Measurements from ENCODE around the gene NCBP1. TPM values are rescaled to one million over a fixed set of nuclear protein-coding genes. Genes with fewer than 3 reads are reported as not detected.

Gene NCBP1
- total and polyA plus RNA-seq, 12 donors: 6.6 to 20.4 (median 15.2) TPM

DNA sequence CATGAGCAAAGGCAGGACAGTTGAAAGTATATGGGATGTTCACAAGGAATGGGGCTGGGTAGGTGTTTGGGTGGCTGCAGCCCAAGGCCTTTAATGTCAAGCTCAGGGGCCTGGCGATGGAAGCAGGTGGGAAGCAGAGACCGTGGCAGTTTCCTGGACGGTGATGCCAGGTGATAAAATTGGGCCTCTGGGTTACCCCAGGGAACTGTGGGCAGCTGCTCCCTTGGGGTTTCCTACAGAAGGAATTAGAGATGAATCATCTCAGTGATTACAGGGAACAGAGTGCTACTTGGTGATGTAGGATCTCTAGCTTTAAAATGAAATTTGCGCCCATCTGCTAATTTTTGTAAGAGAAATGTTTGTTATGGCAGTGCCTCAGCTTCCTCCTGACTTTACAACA, 39.7 kb upstream of the NCBP1 start:
- Histone ChIP-seq H3K36me3 (peaks cover 0 to 28% (median 4%) of the 10 kb centered on the region in 9 donors), H3K4me1 (peaks cover 4 to 61% (median 27%) of the 10 kb centered on the region in 9 donors), H3K9me3 (no peaks in the 10 kb centered on the region), H3K27me3 (no peaks in the 10 kb centered on the region), H3K27ac (peak overlapping the region; percentile 44 to 78 (median 68)), H3K4me3 (no peak overlapping the region)
- TF ChIP-seq, protein P1, sequence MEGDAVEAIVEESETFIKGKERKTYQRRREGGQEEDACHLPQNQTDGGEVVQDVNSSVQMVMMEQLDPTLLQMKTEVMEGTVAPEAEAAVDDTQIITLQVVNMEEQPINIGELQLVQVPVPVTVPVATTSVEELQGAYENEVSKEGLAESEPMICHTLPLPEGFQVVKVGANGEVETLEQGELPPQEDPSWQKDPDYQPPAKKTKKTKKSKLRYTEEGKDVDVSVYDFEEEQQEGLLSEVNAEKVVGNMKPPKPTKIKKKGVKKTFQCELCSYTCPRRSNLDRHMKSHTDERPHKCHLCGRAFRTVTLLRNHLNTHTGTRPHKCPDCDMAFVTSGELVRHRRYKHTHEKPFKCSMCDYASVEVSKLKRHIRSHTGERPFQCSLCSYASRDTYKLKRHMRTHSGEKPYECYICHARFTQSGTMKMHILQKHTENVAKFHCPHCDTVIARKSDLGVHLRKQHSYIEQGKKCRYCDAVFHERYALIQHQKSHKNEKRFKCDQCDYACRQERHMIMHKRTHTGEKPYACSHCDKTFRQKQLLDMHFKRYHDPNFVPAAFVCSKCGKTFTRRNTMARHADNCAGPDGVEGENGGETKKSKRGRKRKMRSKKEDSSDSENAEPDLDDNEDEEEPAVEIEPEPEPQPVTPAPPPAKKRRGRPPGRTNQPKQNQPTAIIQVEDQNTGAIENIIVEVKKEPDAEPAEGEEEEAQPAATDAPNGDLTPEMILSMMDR (IDR thresholded peaks at IDR 0.05): no peak
- DNase-seq: no peak
- WGBS, 2 donors: 62 to 73% methylated on average over 4 of the region's 4 CpGs
- intact Hi-C loops (cut with DNase I): loop anchor here in 3 of 10 donors (5.0 to 10.0 kb wide), 2 partner anchors 89 to 127 kb away; partner anchors contain the start of gene TMOD1 (in 2 of the 3)
- ATAC-seq: peak in 1 of 8 donors; percentile 9

DNA sequence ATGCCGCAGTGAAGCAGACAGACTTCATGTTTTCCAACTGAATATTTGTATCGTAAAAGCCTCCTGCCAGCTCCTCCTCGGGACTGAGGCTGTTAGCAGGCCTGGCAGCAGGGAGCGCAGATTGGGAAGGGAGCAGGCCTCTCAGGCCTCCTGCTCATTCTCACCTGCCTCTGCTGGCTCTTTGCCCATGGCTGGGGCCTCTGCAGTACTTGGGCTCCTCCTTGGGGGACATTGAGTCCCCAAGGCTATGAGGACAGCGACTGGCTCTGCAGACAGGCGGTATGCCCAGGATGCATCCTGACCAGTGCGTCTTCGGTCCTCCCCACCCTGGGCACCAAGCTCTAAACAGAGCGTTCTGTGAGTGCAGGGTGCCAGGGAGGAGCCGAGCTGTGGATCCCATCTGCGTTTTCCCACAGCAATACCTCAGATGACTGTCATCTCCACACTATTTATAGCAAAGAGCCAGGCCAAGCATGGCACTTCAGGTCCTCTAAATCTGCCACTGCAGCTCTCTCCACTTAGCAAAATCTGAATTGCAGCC, 39.2 kb upstream of the NCBP1 start:
- WGBS, 2 donors: 47 to 67% methylated on average over 11 of the region's 11 CpGs
- H3K9me3 ChIP-seq: no peaks in the 10 kb centered on the region
- DNase-seq: peak; percentile 54 to 60
- TF ChIP-seq, protein P1 (IDR thresholded peaks at IDR 0.05): no peak
- H3K27ac ChIP-seq: peak overlapping the region; percentile 44 to 78 (median 68)
- no peaks in the 10 kb centered on the region for H3K27me3 ChIP-seq
- peaks cover 0 to 32% (median 7%) of the 10 kb centered on the region in 9 donors for H3K36me3 ChIP-seq
- H3K4me3 ChIP-seq: no peak overlapping the region
- ATAC-seq: peak; percentile 37 to 85 (median 76)
- intact Hi-C loops (cut with DNase I): loop anchor here in 3 of 10 donors (5.0 to 10.0 kb wide), 2 partner anchors 90 to 127 kb away; partner anchors contain the start of gene TMOD1 (in 2 of the 3)
- H3K4me1 ChIP-seq: peaks cover 4 to 66% (median 29%) of the 10 kb centered on the region in 9 donors

DNA sequence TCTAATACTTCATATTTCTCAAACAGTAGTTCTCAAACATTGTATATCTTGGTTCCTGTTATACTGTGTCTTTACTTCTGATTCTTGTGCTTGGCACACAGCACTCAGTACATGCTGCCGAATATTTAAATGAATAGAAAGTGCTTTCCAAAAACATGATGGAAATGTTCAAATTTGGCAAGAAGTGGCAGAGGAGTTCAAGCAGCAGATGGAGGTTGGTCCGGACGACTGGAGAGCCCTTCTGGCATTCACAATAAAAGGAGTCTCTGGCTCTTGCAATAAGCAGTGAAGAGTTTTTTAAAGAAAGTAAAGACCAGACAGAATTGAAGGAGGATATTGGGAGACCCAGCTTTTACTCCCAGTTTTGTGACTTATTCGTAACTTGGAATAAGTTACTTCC, 36.7 kb upstream of the NCBP1 start:
- ATAC-seq: no peak
- H3K27ac ChIP-seq: peak overlapping the region in 4 of 10 donors; percentile 5 to 53 (median 37)
- H3K36me3 ChIP-seq: peaks cover 0 to 44% (median 21%) of the 10 kb centered on the region in 9 donors
- H3K4me3 ChIP-seq: no peak overlapping the region
- intact Hi-C loops (cut with DNase I): loop anchor here in 9 of 10 donors (5.0 to 10.0 kb wide), 5 partner anchors 35 to 130 kb away; partner anchors contain the start of gene TMOD1 (in 4 of the 9)
- no peaks in the 10 kb centered on the region for H3K9me3 ChIP-seq
- no peaks in the 10 kb centered on the region for H3K27me3 ChIP-seq
- WGBS, 2 donors: 51 to 55% methylated on average over 4 of the region's 4 CpGs
- TF ChIP-seq, protein P1 (IDR thresholded peaks at IDR 0.05): no peak
- no peak for DNase-seq
- H3K4me1 ChIP-seq: peaks cover 4 to 88% (median 36%) of the 10 kb centered on the region in 9 donors

DNA sequence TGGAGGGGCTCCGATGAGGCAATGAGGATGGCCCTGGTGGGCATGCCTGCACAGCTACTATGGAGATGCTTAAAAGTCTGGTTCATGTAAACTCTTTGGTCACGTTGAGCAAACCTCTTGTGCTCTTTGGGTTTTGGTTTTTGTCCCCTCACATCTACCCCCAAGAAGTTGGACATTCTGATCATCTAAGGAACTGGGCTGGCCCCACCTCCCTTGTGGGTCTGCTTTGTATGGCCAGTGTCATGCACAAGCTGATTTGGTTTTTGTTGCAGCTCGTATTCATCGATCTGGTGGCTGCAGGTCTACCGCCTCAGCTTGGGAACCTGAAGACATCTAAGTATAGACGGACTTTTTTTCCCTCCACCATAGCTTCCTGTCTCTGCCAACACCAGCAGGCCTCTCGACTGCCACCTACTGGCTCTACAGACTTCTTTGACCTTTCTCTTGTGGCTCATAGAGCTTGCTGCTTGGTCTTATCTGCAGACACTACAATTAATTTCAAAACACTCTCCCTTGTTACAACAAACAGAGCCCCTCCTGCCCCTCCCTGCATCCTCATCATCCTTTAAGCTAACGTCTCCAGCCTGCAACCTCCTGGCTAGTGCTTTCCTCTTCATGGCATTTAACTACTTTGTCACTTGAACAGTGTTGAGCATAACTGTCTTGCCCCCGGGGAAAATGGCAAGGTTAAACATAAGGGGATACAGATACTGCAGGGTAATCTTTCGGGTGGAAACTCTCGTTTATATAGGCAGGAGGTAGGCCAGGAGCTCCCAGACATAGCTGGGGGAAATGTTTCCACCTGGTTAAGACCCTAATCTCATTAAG, 34.9 kb upstream of the NCBP1 start:
- H3K27me3 ChIP-seq: no peaks in the 10 kb centered on the region
- H3K4me1 ChIP-seq: peaks cover 4 to 82% (median 33%) of the 10 kb centered on the region in 9 donors
- ATAC-seq (peak; percentile 61 to 78 (median 70)), DNase-seq (peak; percentile 45 to 84)
- no peaks in the 10 kb centered on the region for H3K9me3 ChIP-seq
- peaks cover 0 to 48% (median 35%) of the 10 kb centered on the region in 9 donors for H3K36me3 ChIP-seq
- intact Hi-C loops (cut with DNase I): loop anchor here in 9 of 10 donors (1.0 to 10.0 kb wide), 8 partner anchors 36 to 131 kb away; partner anchors contain the start of gene TMOD1 (in 5 of the 9)
- 18 to 22% methylated on average over 11 of the region's 11 CpGs for WGBS, 2 donors
- H3K4me3 ChIP-seq: no peak overlapping the region
- H3K27ac ChIP-seq: peak overlapping the region in 5 of 10 donors; percentile 2 to 63 (median 32)
- TF ChIP-seq, protein P1 (IDR thresholded peaks at IDR 0.05): peak; percentile 78 to 93 (median 89)

Data from heart right ventricle (tissue), 16 donors.